ENCODE results near the gene KTN1. TPM values are rescaled to one million over a fixed set of nuclear protein-coding genes. Genes with fewer than 3 reads are reported as not detected.

KTN1 gene
- total and polyA plus RNA-seq, 2 experiments from 2014 or later = 124 to 607 TPM

- TF ChIP-seq ZNF462 (CRISPR knock-in tag; IDR thresholded peaks at IDR 0.05) = no peak
- TF ChIP-seq JUNB (IDR thresholded peaks at IDR 0.05; ENCODE audit: unreplicated experiment) = no peak
- no peak for TF ChIP-seq CREB1 (CRISPR knock-in tag; IDR thresholded peaks at IDR 0.05; ENCODE audit: low read depth)
- no peak for TF ChIP-seq EZH2phosphoT487 (IDR thresholded peaks at IDR 0.05; ENCODE audit: unreplicated experiment)
Observed at GRCh38 chr14:55710506-55711041, 130.6 kb downstream of the KTN1 start (continued).

- H3K4me1 Mint-ChIP-seq = peaks cover 4% of the 10 kb centered on the region
- Histone ChIP-seq H3K36me3 (ENCODE audit: insufficient read depth) (no peaks in the 10 kb centered on the region), H4K20me1 (replicated peaks; ENCODE audit: insufficient read depth) (no peaks in the 10 kb centered on the region), H3K9me2 (ENCODE audit: insufficient read depth) (0 out of 2 replicates have a peak, but pooled peaks cover 4% of the 10 kb centered on the region), H2AFZ (no peak overlapping the region), H3F3A (replicated peaks; ENCODE audit: low read depth) (no peaks in the 10 kb centered on the region), H3K4me3 (no peak overlapping the region), H3K4me1 (ENCODE audit: insufficient read depth) (no peaks in the 10 kb centered on the region), H3K27me3 (ENCODE audit: insufficient read depth) (no peaks in the 10 kb centered on the region), H3K27ac (ENCODE audit: low read depth) (no peak overlapping the region), H3K79me2 (replicated peaks; ENCODE audit: insufficient read depth) (no peaks in the 10 kb centered on the region), H3K4me2 (no peak overlapping the region)
- H3K27ac Mint-ChIP-seq = no peak overlapping the region
- no peak for DNase-seq (ENCODE audit: low spot score)
- H3K27me3 Mint-ChIP-seq (ENCODE audit: insufficient read depth, low read depth, poor library complexity) = peaks cover 1% of the 10 kb centered on the region
- ATAC-seq = no peak
- no peak overlapping the region for H3K4me3 Mint-ChIP-seq
- no peaks in the 10 kb centered on the region for H3K36me3 Mint-ChIP-seq (ENCODE audit: low read depth)
- no peaks in the 10 kb centered on the region; the same call in 2 of the 3 replicates for H3K9me3 Mint-ChIP-seq
- TF ChIP-seq CREB1 (CRISPR knock-in tag; IDR thresholded peaks at IDR 0.05; ENCODE audit: low read depth) = no peak
- no peak for TF ChIP-seq POLR2AphosphoS5 (IDR thresholded peaks at IDR 0.05; ENCODE audit: low read depth)
- no peak for TF ChIP-seq NANOG (IDR thresholded peaks at IDR 0.05; ENCODE audit: borderline replicate concordance)
- no peak for TF ChIP-seq ETS1 (IDR thresholded peaks at IDR 0.05)
- TF ChIP-seq ZNF462 (CRISPR knock-in tag; IDR thresholded peaks at IDR 0.05) = no peak
- TF ChIP-seq STAT1 (IDR thresholded peaks at IDR 0.05; ENCODE audit: unreplicated experiment) = no peak
Observed at GRCh38 chr14:55711175-55711811, 131.3 kb downstream of the KTN1 start.
